ENCODE data around the gene NACC2.

Gene NACC2

DNA sequence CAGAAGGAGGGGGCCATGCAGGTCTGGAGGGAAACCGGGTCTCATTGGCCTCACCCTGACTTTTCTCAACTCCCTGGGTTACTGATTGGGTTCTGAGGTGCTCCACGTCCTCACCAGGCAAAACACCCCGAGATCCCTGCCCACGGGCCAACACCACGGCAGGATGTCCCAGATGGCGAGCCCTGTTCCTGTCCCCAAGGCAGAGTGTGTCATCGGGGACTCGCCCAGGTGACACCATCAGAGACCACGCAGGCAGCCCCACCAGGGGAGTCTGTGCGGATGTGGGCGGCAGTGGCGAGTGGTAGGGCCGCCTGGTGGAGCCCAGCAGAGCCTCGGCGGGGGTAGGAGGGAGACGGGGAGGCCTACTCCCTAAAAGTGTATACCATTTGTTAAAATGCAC lies 74.9 kb downstream of the NACC2 start:
- DNase-seq = no peak

DNA sequence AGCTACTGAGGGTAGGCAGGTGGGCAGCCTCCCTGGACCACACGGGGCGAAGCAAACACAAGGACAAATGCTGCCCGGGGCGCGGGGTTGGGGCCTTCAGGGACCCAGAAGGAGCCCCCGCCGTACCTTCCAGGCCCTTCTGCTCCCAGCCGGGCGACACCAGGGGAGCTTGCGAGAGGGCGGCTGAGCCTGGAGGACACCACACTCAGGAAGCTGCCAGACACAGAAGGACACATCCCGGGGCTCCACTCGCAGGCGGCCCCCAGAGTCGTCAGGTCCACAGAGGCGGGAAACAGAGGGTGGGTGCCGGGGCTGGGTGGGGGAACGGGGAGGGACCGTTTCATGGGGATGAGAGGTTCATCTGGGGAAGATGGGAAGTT lies 75.4 kb downstream of the NACC2 start:
- DNase-seq = no peak

DNA sequence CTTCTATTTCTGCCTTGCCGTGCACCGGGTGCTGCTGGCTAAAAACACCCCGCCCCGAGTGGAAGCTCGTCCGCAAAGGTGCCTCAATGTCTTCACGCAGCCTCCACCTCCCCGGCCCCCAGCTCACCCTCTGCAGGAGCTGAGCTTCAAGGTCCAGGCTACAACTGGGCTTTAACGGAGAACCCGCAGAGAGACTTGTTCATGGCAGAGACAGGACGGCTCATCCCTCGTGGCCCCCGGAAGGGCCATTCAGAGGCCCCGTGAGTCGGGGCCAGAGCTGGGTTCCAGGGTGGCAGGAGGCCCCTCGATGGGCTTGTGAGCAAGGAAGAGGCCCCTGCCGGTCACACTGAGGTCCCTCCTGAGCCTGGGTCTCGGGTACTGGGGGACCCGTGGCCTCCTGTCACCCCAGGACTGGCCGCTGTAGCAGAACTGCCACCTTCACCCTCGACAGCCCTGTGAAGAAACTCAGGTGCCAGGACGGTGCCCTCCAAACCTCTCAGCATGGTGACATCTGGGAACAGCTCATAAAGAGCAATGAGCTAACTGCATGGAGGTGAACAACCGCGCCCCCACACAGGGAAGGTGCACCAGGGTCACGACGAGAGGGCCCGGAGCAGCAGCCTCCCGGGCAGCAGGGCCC lies 75.9 kb downstream of the NACC2 start:
- no peak for DNase-seq

DNA sequence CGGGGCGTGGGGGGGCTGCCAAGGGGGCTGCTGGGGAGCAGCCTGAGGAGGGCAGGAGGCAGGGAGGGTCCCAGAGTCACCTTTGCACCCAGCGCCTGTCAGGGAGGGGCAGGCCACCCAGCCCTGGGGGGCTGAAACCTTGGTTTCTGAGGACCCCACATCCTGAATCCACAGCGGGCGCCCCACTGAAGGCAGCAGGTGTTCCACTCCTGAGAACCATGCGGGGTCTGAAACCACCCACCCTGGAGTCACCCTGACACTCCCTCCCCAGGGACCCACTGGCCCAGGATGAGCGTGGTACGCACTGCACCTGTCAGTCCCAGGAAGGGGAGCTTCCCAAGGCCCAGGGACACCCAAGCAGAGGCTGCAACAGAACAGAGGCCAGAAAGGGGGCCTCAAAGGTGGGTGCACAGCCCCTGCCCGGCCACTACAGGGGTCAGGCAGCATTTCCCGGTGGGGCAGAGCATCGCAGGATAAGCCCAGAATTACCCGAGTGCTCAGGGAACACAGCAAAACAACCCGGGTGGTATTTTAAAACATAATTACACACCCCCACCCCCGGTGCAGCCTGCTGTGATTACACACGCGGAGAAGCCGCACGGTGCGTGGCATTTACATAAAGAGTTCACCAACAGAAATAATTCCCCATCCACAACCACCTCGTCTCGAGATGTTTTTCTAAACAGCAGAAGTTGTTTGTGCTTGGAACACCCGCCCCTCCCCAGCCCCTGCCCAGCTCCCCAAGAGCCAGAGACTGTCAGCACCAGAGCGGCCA lies 76.6 kb downstream of the NACC2 start:
- no peak for DNase-seq

DNA sequence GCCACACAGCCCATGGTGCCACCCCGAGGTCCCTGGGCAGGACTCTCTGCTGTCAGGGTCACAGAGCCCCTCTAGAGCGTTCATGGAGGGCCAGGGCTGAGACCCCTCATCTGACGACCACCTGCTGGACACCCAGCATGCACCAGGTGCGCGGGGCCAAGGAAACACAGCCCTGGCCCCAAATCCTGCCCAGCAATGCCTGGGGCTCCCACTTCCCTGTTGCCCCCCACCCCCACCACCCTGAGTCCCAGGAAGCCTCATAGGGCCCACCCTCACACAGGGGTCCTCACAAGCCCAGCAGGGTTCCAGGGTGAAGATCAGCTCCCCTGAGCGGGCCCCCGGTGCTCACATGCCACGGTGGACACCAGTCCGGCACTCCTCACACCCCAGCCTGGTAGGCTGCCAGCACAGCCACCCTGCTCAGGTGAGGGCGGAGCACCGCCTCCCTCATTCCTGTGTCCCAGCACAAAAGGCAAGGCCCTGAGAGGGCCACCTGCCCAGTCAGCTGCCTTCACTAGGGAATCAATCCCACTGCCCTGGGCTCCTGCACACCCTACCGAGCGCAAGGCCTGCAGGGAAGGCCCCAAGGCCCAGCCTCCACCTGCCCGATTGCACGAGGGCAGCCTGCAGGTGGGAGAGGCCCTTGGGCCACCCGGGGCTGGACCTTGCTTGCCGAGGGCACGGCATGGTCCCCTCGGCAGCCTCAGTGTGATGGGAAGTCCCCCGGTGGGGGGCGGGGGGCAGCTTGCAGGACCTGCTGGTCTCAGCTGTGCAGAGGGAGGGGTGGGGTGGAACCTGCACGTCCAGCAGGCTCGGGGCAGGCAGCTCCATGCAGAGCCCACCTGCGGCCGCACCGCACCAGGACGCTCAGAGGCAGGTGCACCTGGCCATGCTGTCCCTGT lies 77.5 kb downstream of the NACC2 start:
- no peak for DNase-seq

DNA sequence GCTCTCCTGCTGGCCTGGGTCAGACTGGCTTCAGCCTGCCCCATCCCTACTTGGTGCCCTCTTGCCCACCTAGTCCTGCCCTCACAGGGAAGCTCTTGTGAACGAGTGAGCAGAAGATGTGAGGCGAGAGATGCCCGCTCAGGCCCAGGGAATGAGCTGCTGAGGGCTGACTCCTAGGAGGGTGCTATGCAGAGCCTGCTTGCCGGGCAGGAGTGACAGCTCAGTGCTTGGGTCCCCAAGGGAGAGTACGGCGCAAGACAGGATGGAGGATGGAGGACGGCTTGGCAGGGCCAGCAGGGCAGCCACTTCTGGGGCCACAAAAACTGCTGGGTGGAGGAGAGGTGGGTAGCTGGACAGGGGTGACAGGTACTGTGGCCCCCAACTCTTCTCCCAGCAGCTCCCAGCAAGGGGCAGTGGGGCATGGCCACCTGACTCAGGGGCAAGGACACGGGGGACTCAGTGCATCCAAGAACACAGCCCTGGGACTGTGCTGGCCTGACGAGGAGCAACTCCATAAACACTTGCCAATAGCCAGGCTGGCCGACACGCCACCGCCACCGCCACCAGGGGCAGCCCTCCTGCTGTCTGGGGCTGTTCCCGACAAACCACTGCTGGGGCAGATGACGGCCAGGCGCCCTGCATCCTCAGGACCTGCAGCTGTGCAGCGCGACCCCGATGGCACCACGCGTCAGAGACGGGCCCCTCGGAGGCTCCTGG lies 78.4 kb downstream of the NACC2 start:
- no peak for DNase-seq

DNA sequence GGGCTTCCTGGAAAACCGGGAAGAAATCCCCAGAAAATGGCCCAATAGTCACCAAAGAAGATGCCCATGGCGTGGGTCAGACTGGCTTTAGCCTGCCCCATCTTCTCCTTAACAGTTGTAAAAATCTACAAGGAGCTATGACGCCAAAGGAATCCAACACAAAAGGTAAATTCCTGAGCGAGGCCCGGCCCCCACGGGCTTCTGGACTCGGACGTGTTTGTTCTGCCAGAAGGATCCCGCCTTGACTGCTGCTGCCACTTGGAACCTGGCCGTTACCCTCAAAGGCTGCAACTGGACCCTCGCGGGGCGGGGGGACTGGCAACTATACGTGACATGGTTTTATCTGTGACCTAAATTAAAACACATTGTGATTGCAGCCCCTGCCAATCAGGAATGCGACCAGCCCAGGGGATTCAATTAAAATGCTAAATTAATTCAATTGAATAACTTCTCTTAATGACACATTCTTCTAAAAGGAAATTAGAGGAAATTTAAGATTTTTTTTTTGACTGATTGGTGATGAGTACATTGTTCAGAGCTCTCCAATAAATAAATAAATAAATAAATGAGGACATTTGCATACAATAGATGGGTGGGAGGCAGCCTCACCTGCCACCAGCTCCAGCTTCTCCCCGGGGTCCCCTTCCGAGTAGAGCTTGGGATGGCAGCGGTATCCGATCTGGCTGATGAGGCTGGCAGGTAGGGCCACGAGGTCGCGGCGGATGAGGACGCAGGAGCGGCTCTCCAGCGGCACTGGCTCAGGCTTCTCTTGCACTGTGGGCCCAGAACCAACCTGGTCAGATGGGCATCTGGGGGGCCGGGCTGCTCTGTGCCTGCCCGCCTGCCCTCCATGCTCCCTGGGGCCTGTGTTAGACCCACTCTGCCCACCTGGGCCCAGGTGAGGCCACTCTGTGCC lies 79.2 kb downstream of the NACC2 start:
- no peak for DNase-seq

DNA sequence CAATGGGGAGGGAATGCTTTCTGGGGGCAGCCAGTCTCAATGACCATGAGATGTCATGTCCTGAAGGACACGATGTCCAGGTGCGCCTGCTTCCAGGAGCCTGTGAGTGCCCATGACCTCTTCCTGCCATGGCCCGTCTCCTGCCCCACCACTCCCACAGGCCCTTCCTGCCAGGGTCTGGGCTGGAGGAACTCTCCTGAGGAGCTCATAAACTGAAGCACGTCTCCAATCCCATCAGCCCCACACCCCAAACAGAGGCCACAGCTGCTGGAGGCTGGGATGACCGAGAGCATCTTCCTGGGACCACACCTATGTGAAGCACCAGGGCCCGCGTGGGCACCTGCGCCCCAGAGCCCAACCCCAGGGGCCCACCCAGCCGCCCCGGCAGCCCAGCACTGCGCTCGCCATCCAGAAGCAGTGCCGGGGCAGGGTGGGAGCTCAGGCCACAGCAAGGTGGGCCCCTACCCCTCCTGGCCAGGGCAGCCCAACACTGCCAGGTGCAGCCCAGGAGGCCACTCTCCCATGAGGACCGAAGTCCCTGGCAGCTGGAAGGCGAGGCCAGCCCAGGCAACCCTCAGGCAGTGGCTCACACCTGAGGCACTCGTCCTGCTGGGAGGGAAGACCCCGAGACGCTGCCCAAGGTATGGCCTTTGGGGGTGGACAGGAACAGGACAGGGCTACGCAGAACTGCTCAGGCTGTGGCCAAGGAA lies 80.0 kb downstream of the NACC2 start:
- DNase-seq = no peak

DNA sequence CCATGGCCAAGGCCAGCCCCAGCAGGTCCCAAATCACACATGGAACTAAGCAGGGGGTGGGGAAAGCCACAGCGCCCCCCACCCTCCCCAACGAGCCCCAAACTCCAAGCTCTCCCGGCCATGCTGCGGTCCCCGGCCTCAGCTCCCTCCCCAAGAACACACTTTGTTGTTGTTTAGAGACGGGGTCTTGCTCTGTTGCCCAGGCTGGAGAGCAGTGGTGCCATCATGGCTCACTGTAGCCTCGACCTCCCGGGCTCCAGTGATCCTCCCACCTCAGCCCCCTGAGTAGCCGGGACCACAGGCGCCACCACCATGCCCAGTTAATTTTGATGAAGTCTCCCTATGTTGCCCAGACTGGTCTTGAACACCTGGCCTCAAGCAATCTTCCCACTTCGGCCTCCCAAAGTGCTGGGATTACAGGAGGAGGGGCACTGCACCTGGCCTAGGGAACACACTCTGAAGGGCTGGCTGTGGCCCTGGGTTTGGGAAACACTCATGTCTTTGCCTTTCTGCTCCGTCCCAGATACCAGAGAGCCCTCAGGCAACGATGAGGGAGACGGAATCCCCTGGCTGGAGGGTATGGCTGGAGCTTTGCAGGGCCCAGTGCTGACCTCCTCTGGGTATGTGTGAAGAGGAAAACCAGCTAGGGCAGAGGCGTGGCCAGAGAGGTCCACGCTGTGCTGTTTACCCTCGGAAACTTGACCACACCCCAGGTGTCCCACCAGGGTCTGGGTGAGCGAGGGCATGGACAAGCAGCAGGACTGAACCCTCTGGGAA lies 80.8 kb downstream of the NACC2 start:
- no peak for DNase-seq

DNA sequence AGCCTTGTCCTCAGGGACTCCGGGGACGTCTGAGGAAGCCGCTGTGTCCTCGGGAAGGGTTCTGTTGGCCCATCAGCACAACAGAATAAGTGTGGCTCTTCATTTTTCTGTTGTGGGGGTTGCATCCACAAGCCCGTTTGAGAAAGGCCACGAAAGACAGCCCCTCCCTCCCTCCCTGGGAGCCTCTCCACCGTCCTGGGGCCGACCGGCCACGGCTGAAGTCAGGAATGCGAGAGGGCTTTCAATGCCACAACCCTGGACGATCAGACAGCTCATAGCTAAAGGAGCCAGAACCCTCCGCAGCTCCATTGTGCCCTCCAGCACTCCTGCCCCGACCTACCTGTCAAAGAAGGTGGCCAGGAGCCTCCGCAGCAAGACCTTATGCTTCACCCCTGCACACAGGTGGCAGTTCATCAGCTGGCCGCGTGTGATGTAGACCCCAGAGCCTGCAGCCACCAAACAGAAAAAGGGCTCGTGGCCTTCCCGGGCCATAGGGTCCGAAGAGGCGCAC lies 81.5 kb downstream of the NACC2 start:
- no peak for DNase-seq

DNA sequence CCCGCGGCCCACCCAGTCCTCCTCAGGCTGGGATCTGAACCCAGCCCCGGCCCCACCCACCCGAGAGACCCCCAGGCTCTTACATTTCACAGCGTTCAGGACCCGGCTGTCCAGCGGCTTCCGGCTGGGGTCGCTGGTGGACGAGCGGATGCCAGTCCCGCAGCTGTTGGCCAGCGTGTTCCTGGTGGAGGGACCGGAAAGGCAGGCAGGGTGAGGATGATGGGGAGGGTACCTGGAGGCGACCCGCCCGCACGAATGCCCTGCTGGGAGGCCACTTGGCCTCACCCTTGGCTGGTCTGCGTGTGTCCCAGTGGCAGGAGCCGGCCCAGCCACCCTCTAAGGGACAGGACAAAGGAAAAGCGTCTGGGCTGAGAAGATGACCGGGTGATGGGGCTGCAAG lies 82.0 kb downstream of the NACC2 start:
- no peak for DNase-seq

DNA sequence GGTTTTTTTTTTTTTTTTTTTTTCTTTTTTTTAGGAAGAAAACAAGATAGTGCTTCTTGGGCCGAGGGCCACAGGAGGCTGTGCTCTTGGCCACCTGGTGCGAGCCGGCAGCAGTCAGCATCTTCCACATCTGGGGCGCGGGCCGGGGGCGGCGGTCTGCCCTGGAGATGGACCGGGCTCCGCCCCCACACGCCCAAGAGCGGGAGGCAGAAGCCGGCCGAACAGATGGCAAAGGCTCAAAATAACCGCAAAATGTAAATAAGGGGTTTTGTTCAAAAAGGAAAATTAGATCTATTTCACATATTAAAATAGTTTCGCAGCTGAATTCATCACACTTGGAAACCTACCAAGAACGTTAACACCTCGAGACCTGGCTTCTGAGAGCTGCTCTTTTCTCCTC lies 82.4 kb downstream of the NACC2 start:
- DNase-seq = no peak

DNA sequence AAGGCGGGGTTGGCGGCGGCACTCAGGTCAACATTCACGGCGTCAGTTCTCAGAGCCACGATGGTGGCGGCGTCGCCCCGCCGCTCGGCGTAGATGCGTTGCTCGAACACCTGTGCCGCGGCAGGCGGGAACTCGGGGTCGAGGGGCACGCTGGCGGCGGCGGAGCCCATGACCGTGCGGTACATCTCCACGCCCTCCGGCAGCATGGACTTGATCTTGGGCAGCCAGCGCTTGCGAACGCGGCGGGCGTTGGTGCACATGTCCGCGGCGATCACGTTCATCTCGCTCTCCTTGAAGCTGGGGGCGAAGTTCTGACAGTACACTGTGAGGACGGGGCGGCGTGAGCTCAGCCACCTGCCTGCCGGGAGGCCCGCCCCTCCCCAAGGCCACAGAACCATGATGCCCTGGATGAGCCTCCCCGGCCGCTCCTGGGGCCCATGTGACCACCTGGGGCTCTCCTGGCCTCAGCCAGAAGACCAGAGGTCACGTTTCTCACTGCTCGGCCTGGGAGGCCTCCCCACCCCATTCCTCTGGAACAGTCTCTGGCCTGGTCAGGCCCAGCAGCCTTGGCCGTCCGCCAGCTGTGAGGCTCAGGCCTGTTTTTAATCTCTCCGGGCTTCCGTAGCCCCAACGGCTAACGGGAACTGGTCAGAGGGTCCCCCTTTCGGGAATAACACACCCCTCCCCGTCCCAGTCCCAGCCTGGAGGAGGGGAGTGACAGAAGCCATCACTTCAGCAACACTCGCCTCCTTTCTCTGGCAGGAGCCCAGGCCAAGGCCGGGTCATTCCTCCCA lies 83.2 kb downstream of the NACC2 start:
- DNase-seq = no peak

DNA sequence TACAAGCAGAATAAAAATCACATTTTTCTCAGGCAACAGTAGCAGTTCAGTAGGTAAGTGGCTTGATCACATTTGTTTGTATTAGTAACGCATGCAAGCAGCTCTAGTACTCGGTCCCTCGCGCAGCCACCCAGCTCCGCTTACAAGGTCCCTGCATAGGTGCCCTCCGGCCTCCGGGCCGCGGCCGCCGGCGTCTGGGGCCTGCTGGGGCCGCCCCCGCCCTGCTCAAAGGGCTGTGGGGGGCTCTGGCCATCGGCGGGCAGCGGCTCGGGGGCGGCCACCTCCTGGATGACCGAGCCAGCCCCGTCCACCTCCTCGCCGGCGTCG lies 83.8 kb downstream of the NACC2 start:
- no peak for DNase-seq

DNA sequence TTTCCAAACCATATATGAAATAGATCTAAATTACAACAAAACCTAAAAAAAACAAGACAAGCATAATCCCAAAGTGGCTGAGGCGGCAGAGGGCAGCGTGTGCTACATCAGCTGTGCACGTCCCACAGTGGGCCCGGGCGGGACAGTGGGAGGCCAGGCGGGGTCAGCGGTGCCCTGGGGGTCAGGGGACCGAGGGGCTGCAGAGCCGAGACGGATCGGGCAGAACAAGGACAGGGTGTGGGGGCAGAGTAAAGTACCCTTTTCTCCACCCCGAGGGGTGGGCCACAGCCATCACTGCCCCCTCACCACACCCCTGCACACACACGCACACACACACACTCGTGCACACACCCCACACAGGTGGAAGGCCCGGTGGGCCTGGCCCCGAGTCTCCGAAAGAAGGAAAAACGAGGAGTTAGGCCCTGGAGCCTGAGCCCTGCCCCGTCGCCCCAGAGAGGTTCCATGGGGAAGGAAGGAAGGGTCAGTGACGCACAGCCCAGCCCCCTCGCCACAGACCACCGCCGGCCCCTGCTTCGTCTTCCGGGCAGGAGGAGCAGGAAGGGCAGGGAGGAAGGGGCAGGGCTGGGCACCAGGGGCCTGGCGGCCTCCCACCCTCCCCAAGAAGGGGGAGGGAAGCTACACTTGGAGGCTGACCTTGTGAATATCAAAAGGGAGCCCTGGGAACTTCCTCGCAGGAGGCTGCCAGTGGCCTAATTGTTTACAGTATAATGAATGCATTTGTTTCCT lies 84.3 kb downstream of the NACC2 start:
- DNase-seq = no peak

DNA sequence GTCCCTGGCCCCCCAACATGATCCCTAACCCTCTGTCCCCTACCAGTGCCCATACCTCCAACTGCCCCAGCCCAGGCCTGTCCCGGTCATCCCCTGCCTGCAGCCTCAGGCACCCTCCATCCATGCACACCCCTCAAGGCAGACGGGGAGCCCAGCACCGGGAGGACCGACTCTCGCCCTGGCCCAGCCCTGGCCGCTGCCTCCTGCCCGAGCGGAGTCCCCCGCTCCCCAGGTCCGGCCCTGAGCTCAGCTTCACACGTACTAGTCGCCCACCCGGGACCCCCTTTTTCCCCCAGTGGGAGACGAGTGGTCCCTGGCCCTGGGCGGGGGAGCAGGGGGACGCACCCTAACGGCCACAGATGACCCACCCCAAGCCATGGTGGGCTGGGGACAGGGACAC lies 84.9 kb downstream of the NACC2 start:
- no peak for DNase-seq

DNA sequence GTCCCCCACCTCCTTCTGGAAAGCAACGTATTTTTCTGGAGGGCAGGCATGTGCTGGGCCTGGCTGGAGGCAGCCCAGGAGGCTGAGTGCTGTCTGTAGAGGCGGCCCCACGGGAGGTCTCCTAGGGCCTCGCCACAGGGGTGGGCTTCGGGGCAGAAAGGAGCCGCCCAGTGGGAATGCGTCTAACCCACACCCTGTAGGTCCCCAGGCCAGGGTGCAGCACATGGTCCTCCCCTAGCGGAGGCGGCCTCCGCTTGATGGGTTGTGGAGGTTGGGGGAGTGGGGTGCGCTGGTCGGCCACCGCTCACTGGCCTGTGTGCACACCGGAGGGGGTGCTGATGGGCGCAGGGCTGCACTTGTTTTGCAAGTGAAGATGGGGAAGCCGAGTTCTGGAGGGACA lies 85.6 kb downstream of the NACC2 start:
- DNase-seq = no peak

DNA sequence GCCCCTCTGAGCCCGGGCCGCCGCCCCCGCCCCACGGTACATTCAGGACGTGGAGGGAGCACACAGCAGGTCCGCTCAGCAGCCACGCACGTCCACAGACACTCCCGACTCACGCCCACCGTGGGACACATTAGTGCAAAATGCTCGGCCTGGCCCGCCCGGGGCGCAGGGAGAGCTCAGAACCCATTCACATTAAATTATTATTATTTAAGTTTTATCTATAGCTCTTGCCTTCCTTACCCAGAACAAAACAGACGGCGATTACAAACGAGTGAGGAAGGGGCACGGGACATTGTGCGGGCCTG lies 86.4 kb downstream of the NACC2 start:
- DNase-seq = no peak
